GM18508 (cell line): ENCODE results near the gene ERICH2.

Experiments
- ATAC-seq: cut with Tn5 transposase; IDR thresholded peaks from one replicate; pipeline ENCODE4 v1.9.1; 2021; ENCODE audit warnings: moderate number of reproducible peaks; ENCODE audit not compliant: insufficient read depth, unreplicated experiment

Gene ERICH2

DNA sequence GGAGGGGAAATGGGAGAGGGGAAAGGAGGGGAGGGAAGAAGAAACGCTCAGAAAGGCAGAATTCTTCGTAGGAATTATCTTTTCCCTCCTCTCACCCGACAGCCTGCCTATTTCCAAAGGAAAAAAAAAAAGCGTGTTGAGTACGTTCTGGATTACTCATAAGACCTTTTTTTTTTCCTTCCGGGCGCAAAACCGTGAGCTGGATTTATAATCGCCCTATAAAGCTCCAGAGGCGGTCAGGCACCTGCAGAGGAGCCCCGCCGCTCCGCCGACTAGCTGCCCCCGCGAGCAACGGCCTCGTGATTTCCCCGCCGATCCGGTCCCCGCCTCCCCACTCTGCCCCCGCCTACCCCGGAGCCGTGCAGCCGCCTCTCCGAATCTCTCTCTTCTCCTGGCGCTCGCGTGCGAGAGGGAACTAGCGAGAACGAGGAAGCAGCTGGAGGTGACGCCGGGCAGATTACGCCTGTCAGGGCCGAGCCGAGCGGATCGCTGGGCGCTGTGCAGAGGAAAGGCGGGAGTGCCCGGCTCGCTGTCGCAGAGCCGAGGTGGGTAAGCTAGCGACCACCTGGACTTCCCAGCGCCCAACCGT lies 46.4 kb downstream of the ERICH2 start, which contains the start of gene GAD1:
Gene GAD1 (plus strand): TSS at position 384 of the 589 bp plus-strand sequence. CDS start 1,705 bp downstream, outside the sequence.
- ATAC-seq, result no peak

DNA sequence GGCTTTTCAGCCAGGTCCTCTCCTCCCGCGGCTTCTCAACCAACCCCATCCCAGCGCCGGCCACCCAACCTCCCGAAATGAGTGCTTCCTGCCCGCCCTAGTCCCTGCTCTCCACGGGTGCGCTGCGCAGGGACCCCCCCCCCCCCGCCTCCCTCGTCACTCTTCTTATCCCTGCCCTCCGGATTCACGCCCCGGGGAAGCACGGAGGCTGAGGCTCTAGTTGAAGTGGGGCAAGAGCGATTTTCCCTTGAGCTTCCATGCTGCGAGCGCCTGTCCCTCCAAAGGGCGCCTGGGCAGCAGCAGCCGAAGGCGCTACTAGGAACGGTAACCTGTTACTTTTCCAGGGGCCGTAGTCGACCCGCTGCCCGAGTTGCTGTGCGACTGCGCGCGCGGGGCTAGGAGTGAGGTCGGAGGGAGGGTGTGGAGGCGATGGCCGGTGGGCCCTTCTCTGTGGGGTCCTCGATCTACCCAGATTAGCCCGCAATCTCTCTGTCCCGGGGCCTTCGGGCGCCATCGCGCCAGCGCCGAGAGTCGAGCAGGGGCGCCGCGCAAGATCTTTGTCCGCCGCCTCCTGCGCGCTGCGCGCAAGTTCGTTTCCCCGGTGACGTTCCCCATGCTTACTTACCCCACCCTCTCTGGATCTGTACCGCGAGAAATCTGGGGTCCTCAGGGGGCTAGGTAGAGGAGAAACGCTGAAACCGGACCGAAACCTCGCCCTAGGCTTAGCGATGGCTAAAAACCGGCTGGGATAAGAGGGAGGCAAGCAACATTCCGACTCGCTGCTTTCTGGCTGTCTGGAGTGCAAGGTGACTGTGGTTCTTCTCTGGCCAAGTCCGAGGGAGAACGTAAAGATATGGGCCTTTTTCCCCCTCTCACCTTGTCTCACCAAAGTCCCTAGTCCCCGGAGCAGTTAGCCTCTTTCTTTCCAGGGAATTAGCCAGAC lies 47.2 kb downstream of the ERICH2 start:
- no peak for ATAC-seq

DNA sequence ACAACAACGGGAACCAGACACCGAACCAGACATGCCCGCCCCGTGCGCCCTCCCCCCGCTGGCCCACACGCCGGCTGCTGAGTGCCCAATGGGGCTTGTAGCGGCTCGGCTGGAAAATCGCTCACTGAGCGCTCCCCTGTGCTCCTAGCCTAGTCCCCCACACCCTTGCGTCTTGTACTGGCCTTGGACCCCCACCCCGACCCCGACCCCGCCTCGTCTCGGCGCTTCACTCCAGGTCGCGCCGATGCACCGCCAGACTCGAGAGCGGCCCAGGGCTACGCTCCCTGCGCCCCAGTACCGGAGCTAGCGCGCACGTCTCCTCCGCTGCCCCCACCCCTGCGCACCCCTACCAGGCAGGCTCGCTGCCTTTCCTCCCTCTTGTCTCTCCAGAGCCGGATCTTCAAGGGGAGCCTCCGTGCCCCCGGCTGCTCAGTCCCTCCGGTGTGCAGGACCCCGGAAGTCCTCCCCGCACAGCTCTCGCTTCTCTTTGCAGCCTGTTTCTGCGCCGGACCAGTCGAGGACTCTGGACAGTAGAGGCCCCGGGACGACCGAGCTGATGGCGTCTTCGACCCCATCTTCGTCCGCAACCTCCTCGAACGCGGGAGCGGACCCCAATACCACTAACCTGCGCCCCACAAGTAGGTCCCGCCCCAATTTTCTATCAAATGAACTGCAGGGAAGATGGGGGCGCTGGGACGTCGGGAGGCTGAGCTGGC lies 48.0 kb downstream of the ERICH2 start:
- no peak for ATAC-seq

DNA sequence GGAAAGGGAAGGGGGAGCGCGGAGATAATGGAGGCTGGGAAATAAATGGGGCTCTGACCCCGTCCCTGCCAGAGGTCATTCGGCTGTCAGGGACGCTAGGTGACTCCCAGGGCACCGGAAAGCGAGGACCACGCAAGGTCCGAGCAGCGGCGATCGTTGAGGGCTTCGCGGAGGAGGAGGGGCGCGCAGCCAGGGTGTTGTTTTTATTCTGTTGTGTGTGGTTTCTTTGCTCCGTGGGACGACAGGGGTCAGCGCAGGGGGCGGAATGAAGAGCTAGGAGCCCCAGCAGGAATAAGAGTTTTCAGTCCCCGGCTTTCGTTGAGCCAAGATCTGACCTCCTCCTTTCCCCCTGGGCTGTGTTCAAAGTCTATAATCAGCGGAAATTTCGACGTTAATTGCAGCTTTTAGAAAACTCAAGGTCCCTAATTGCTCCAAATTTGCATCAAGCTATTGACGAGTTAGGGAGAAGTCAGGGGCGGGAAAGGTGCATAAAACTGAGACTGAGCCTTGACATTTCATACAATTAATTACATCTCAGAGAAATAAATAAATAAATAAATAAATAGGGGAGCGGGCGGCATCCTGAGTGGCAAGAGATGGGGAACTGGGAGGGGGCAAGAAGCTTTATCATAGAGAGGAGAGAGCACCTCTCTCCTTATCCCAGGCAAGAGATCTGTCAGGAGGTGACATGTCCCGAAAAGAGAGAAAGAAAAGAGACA lies 48.7 kb downstream of the ERICH2 start:
- ATAC-seq, result no peak

- no peak for ATAC-seq
Measured at GRCh38 chr2:170819680-170820664, 49.8 kb downstream of the ERICH2 start.

GRCh38 chr2:170820757-170821530 lies 50.8 kb downstream of the ERICH2 start:
- ATAC-seq, result no peak

DNA sequence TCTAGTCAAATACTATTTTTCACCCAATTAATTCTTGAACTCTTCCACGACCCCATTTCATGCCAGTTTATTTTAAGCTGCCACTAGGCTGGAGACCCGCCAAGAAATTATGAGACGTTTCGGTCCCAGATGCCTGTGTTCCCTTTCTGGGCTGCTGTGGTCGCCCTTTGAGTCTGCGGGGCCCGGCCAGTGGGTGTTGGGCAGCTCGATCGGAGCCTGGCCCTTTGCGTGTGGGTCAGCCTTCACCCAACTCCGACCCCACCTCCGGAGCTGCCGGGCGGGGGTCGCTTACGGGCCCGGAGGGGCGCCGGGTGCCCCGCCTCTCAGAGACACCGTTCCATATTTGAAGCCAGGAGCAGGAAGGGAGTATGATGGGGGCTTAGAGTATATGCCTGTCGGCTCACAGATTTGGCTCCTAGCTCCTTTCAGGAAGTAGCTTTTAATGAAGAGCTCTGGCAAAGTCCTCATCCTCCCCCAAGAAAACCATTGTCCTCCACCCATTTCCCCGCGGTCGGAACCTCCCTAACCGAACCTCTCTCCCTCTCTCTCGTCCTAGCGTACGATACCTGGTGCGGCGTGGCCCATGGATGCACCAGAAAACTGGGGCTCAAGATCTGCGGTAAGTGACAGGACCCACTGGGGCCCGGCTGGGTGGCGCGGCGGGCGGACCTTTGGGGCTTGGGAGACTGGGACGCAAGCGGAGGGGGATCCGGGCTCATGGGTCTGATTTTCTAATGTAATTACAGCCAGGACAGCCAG lies 51.5 kb downstream of the ERICH2 start:
- ATAC-seq, result no peak

GRCh38 chr2:170822290-170823087 lies 52.3 kb downstream of the ERICH2 start:
- no peak for ATAC-seq

DNA sequence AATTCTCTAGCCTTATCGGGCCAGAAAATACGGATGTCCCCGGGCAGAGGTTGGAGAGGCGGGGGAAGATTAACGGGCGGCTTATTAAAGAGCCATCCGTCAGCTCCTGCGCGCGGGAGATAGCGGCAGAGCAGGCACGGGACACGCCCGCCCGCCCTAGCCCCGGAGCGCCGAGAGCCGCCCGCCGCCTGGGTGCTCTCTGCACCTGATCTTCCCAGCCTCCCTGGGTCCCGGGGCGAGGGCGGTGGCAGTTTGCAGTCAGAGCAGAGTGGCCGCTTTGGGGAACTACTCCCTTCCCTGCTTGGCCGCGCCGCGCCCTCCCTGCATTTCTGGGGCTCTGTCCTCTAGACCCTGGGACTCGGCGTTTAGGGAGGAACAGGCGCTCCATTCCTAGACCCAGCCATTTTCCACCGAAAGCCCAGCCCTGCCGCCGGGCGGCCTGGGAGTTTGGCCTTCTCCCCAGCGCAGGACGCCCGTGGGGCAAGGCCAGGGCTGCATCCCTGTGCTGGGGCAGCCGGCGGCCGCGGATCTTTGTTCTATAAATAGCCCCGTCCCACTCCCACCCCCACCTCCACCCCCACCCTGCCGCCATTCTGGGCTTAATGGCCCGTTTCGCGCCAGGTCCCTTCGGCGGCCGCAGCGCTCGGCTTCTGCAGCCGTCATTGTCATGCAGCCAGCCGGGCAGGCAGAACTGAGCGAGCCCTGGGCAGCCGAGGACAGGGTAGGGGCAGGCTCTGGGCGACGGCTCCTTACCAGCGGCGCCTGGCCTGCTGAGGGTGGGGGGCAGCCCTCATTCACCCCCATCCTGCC lies 53.1 kb downstream of the ERICH2 start:
- no peak for ATAC-seq

GRCh38 chr2:170823898-170824215 lies 53.7 kb downstream of the ERICH2 start:
- ATAC-seq, result no peak

- no peak for ATAC-seq
Measured at GRCh38 chr2:170824526-170825015, 54.4 kb downstream of the ERICH2 start.

- no peak for ATAC-seq
Measured at GRCh38 chr2:170827841-170828532, 57.8 kb downstream of the ERICH2 start.

DNA sequence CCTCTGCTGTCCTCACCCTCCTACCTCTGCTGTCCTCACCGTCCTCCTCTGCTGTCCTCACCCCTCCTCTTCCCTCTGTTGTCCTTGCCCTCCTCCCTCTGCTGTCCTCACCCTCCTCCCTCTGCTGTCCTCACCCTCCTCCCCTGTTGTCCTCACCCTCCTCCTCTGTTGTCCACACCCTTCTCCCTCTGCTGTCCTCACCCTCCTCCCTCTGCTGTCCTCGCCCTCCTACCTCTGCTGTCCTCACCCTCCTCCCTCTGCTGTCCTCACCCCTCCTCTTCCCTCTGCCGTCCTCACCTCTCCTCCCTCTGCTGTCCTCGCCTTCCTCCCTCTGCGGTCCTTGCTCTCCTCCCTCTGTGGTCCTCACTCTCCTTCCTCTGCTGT lies 58.3 kb downstream of the ERICH2 start:
- no peak for ATAC-seq

DNA sequence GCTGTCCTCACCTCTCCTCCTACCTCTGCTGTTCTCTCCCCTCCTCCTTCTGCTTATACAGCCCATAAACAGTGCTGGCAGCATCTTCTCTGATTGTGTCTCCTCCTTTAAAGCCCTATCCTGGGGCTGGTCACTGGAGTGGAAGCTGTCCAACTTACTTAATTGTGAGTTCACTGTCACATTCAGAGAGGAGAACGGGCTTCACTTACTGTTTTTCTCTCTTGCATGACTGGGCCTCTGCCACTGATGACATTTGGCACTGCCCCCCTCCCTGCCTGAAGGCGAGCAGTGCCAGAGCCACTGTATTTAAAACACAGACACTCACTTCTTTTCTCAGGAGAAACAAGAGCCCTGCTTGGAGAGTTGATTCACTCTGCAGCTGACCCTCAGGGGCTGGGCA lies 58.9 kb downstream of the ERICH2 start:
- no peak for ATAC-seq

DNA sequence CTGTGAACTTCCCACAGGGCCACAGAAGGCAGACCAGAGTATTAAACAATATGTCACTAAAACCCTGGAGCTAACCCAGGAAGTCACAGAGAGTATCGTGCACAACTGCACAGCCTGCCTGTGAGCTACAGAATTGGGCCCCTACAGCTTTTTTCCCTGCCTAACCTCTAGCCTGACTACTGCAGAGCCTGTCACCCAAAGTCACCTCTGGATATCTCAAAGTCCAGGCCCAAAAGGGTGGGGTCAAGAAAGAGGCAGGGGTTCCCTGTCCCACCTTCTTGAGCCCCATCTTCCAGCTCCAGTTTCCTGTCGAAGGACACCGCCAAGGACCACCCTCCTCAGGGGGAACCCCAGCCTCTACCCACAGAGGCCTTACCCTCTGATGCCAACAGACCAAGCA lies 60.0 kb downstream of the ERICH2 start:
- no peak for ATAC-seq

DNA sequence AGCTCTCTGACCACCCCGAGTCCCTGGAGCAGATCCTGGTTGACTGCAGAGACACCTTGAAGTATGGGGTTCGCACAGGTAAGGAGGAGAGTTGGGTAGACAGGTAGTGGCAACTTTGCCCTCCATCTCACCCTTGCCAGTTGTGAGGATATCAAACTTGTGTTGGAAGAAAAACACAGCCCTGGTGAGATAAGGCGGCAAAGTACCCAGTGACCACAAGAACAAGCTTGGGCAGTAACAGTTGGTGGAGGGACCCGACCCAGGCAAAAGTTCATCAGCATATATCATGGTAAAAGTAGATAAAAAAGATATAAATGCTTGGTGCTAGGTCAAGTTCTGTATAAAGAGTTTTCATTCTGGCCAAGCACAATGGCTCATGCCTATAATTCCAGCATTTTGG lies 60.9 kb downstream of the ERICH2 start:
- ATAC-seq, result no peak
